Posterior vena cava (tissue), 2 donors: Measurements from ENCODE around the gene CYP4F3. TPM values are rescaled to one million over a fixed set of nuclear protein-coding genes. Genes with fewer than 3 reads are reported as not detected.
"Not testable (repeated sequence)": the region's sequence is repeated elsewhere in the genome, so short reads cannot be mapped to it uniquely, and the experiment has no call there.

Experiments
- DNase-seq: peaks from one replicate; pipeline ENCODE4 v3.0.0-alpha.2; 2020; ENCODE audit warnings: low spot score
- intact Hi-C, 2 donors: fragments of 100-400 bp; cut with DNase I; formaldehyde crosslinking; loops; one replicate each; pipeline versions ENCODE4 v1.14.1 to v1.14.2; 2022 to 2023
- long read RNA-seq, 2 donors: library from polyadenylated mRNA; unstranded; transcript quantifications; one replicate each; pipeline ENCODE4 v2.0.0, GENCODE V29; 2020 to 2021
- total RNA-seq, 2 donors: library from RNA; stranded (reverse); fragmentation: NEBNext Ultra II Directional; extraction: Animal tissue kit (Norgen Biotek cat#: 25700); gene quantifications; one replicate each; pipeline ENCODE4 v1.2.1, GENCODE V29; 2021
- donor health status: DM: yes; HTN: yes; CAD: no.
- donor health status: DM: yes; HTN: yes; CAD: no.

CYP4F3 gene, protein sequence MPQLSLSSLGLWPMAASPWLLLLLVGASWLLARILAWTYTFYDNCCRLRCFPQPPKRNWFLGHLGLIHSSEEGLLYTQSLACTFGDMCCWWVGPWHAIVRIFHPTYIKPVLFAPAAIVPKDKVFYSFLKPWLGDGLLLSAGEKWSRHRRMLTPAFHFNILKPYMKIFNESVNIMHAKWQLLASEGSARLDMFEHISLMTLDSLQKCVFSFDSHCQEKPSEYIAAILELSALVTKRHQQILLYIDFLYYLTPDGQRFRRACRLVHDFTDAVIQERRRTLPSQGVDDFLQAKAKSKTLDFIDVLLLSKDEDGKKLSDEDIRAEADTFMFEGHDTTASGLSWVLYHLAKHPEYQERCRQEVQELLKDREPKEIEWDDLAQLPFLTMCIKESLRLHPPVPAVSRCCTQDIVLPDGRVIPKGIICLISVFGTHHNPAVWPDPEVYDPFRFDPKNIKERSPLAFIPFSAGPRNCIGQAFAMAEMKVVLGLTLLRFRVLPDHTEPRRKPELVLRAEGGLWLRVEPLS
- under 1 TPM; 0.29 to 0.79 TPM for total RNA-seq
- long read RNA-seq, donor 1: 0 reads
- long read RNA-seq, donor 2: 0 reads

GRCh38 chr19:15640294-15640903 lies at the start of gene CYP4F3:
CYP4F3 (plus strand) TSS chr19:15640897; CDS start chr19:15641416, 519 bp downstream.
- intact Hi-C loops: no loop called here
- no peak for DNase-seq

GRCh38 chr19:15591796-15592195 lies 48.9 kb upstream of the CYP4F3 start:
- intact Hi-C loops: no loop called here

GRCh38 chr19:15592506-15592905 lies 48.2 kb upstream of the CYP4F3 start:
- DNase-seq, intact Hi-C loops: not testable (repeated sequence)

More at GRCh38 chr19:15591796-15592195, 48.9 kb upstream of the CYP4F3 start:
- DNase-seq: no peak

- intact Hi-C loops: not testable (repeated sequence)
These were observed 46.9 kb upstream of the CYP4F3 start for GRCh38 chr19:15593766-15594165.

GRCh38 chr19:15595069-15595468 lies 45.6 kb upstream of the CYP4F3 start:
- intact Hi-C loops: no loop called here
- no peak for DNase-seq

More at GRCh38 chr19:15593766-15594165, 46.9 kb upstream of the CYP4F3 start:
- not testable (repeated sequence) for DNase-seq

DNA sequence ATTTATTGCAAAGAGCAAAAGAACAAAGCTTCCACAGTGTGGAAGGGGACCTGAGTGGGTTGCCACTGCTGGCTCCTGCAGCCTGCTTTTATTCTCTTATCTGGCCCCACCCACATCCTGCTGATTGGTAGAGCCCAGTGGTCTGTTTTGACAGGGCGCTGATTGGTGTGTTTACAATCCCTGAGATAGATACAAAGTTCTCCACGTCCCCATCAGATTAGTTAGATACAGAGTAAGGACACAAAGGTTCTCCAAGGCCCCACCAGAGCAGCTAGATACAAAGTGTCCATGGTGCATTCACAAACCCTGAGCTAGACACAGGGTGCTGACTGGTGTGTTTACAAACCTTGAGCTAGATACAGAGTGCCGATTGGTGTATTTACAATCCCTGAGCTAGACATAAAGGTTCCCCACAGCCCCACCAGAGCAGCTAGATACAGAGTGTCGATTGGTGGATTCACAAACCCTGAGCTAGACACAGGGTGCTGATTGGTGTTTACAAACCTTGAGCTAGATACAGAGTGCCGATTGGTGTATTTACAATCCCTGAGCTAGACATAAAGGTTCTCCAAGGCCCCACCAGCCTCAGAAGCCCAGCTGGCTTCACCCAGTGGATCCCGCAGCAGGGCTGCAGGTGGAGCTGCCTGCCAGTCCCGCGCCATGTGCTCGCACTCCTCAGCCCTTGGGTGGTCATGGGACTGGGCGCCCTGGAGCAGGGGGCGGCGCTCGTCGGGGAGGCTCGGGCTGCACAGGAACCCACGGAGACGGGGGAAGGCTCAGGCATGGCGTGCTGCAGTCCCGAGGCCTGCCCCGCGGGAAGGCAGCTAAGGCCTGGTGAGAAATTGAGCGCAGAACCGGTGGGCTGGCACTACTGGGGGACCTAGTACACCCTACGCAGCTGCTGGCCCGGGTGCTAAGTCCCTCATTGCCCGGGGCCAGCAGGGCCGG lies 32.4 kb upstream of the CYP4F3 start:
- DNase-seq, intact Hi-C loops: not testable (repeated sequence)

DNA sequence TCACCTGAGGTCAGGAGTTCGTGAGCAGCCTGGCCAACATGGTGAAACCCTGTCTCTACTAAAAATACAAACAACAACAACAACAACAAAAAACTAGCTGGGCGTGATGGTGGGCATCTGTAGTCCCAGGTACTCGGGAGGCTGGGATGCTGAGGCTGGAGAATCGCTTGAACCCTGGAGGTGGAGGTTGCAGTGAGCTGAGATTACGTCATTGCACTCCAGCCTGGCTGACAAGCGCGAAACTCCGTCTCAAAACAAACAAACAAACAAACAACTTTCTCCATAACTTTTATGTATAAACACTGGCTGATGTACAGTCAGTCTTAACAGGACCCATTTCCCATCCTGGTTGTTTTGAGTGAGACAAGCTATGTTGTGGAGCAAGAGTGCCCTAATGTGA lies 31.4 kb upstream of the CYP4F3 start:
- DNase-seq: no peak
- intact Hi-C loops: no loop called here

- no peak for DNase-seq
- intact Hi-C loops: no loop called here
These were observed 28.4 kb upstream of the CYP4F3 start for GRCh38 chr19:15612342-15612741.

- intact Hi-C loops: no loop called here
- DNase-seq: no peak
These were observed 27.4 kb upstream of the CYP4F3 start for GRCh38 chr19:15613338-15613737.

GRCh38 chr19:15614507-15615379 lies 26.0 kb upstream of the CYP4F3 start, which contains the start of gene CYP4F8:
CYP4F8 (plus strand) TSS chr19:15615218; CDS start chr19:15615617, 399 bp downstream.
- intact Hi-C loops: no loop called here
- no peak for DNase-seq

DNA sequence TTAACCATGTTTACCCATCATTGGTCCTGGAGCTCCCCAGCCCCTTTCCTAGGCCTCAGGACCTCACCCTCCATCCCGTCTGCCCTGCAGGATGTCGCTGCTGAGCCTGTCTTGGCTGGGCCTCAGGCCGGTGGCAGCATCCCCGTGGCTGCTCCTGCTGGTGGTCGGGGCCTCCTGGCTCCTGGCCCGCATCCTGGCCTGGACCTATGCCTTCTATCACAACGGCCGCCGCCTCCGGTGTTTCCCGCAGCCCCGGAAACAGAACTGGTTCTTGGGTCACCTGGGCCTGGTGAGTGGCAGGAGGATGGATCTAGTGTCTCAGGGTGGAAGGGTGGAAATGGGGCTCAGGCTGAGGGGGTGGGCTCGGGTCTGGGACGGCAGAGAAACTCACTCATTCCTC lies 25.2 kb upstream of the CYP4F3 start:
- intact Hi-C loops: no loop called here
- DNase-seq: no peak

GRCh38 chr19:15616183-15616582 lies 24.5 kb upstream of the CYP4F3 start:
- intact Hi-C loops: no loop called here
- DNase-seq: no peak

- no peak for DNase-seq
- intact Hi-C loops: no loop called here
These were observed 23.9 kb upstream of the CYP4F3 start for GRCh38 chr19:15616627-15617270.

DNA sequence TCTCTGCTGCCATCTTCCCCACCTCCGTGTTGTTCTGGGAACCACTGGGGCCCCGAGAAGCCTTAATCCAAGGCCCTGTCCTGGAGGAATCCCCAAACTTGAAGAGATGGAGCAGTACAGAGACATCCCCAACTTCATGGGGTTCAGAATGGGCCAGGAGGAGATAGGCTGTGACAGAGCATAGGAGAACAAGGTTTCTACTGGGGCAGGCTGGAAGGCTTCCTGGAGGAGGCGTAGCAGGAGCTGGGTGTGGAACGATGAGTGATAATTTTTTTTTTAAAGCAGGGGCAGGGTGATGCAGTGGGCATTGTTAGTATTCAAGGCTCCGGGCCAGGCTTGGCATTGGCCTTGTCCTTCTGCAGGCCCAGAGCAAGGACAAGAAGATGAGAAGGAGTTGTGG lies 22.4 kb upstream of the CYP4F3 start:
- DNase-seq: no peak
- intact Hi-C loops: no loop called here

GRCh38 chr19:15621801-15622200 lies 18.9 kb upstream of the CYP4F3 start:
- DNase-seq: no peak
- intact Hi-C loops: loop anchor here (10.0 kb wide), 2 partner anchors 243 to 563 kb away; partner anchors contain the start of gene FAM32A (in 1 of the 2)

- DNase-seq: no peak
- intact Hi-C loops: loop anchor here (10.0 kb wide), 2 partner anchors 242 to 562 kb away; partner anchors contain the start of gene FAM32A (in 1 of the 2)
These were observed 17.7 kb upstream of the CYP4F3 start for GRCh38 chr19:15622991-15623390.

DNA sequence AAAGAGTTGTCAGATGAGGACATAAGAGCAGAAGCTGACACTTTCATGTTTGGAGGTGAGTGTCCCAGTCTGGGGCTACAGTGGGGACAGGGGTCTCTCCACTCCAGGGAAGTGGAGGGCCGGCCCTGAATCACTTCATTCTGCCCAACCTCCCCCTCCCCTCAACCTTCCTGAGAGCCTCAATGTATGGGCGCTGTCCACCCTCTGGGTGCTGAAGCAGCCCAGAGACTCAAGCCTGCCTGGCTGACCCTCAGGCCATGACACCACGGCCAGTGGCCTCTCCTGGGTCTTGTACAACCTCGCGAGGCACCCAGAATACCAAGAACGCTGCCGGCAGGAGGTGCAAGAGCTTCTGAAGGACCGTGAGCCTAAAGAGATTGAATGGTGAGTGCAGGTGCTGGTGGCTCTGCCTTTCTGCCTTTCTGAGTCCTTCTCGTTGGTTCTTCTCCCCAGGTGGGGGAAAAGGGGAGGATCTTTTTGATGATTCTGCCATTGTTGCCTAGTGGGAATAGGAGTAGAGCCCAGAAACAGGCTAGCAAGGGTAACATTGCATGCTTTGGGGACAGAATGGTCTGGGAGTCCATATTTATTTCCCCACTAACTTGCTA lies 16.9 kb upstream of the CYP4F3 start:
- DNase-seq: no peak
- intact Hi-C loops: loop anchor here (10.0 kb wide), 2 partner anchors 241 to 561 kb away; partner anchors contain the start of gene FAM32A (in 1 of the 2)
